Stimulated activated naive B cell treated with anti-CD40 and anti-IgM and Interleukin-4, amounts not matched to agents 10 μg/mL and 1 μg/mL and 100 μg/mL, for 72 hours (primary cell): Measurements from ENCODE around the gene DONSON.

ENCODE experiments used
- ATAC-seq, 2 donors: fragments of 150-1000 bp; cut with Tn5 transposase; replicated peaks; 2 replicates each; pipeline ENCODE4 v1.10.0; 2021; ENCODE audit warnings: moderate library complexity in 1 of 2
- DNase-seq: peaks from one replicate; pipeline ENCODE4 v3.0.0; 2021
- H3K27ac Mint-ChIP-seq: one replicate; pipeline ENCODE4 v1.8.0; 2022; ENCODE audit warnings: mild to moderate bottlenecking, mixed read lengths
- H3K27me3 Mint-ChIP-seq, 2 donors: one replicate each; pipeline ENCODE4 v1.8.0; 2022; ENCODE audit warnings: mixed read lengths in 2 of 2
- H3K36me3 Mint-ChIP-seq, 2 donors: one replicate each; pipeline ENCODE4 v1.8.0; 2022; ENCODE audit warnings: mixed read lengths in 2 of 2, mild to moderate bottlenecking in 1 of 2
- H3K4me1 Mint-ChIP-seq, 2 donors: one replicate each; pipeline ENCODE4 v1.8.0; 2022; ENCODE audit warnings: mixed read lengths in 2 of 2, mild to moderate bottlenecking in 1 of 2
- H3K4me3 Mint-ChIP-seq, 2 donors: one replicate each; pipeline ENCODE4 v1.8.0; 2022; ENCODE audit warnings: mild to moderate bottlenecking in 2 of 2, mixed read lengths in 2 of 2, moderate library complexity in 1 of 2
- H3K9me3 Mint-ChIP-seq, 2 donors: one replicate each; pipeline ENCODE4 v1.8.0; 2022; ENCODE audit warnings: mixed read lengths in 2 of 2, mild to moderate bottlenecking in 1 of 2

The DONSON gene

GRCh38 chr21:33552999-33553598 lies 35.4 kb downstream of the DONSON start:
- no peaks in the 10 kb centered on the region for H3K27me3 Mint-ChIP-seq
- no peaks in the 10 kb centered on the region for H3K9me3 Mint-ChIP-seq
- H3K27ac Mint-ChIP-seq: no peak overlapping the region
- peak in 1 of 2 donors; percentile 22 for ATAC-seq
- H3K36me3 Mint-ChIP-seq: peaks cover 41 to 63% of the 10 kb centered on the region in 2 donors
- no peak for DNase-seq
- peaks cover 24 to 38% of the 10 kb centered on the region in 2 donors for H3K4me1 Mint-ChIP-seq
- H3K4me3 Mint-ChIP-seq: no peak overlapping the region

DNA sequence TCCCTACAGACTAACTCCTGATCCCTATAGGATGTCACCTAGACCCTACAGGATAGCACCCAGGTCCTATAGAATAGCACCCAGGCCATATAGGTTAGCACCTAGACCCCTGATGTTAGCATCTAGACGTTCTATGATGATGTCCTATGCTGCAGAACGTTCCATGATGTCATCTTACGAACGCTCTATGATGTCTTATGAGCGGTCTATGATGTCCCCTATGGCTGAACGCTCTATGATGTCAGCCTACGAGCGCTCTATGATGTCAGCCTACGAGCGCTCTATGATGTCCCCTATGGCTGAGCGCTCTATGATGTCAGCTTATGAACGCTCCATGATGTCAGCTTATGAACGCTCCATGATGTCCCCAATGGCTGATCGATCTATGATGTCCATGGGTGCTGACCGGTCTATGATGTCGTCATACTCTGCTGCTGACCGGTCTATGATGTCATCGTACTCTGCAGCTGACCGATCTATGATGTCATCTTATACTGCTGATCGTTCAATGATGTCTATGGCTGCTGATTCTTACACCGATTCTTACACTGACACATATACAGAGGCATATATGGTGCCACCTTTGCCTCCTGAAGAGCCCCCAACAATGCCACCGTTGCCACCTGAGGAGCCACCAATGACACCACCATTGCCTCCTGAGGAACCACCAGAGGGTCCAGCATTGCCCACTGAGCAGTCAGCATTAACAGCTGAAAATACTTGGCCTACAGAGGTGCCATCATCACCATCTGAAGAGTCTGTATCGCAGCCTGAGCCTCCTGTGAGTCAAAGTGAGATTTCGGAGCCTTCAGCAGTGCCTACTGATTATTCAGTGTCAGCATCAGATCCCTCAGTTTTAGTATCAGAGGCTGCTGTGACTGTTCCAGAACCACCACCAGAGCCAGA lies 36.1 kb downstream of the DONSON start:
- Mint-ChIP-seq H3K36me3 (peaks cover 41 to 56% of the 10 kb centered on the region in 2 donors), H3K4me1 (peaks cover 24 to 38% of the 10 kb centered on the region in 2 donors), H3K4me3 (no peak overlapping the region), H3K9me3 (no peaks in the 10 kb centered on the region), H3K27ac (peak overlapping the region; percentile 17), H3K27me3 (no peaks in the 10 kb centered on the region)
- ATAC-seq (no peak), DNase-seq (no peak)

- no peak overlapping the region for H3K27ac Mint-ChIP-seq
Observed at GRCh38 chr21:33551664-33552063, 36.8 kb downstream of the DONSON start.

DNA sequence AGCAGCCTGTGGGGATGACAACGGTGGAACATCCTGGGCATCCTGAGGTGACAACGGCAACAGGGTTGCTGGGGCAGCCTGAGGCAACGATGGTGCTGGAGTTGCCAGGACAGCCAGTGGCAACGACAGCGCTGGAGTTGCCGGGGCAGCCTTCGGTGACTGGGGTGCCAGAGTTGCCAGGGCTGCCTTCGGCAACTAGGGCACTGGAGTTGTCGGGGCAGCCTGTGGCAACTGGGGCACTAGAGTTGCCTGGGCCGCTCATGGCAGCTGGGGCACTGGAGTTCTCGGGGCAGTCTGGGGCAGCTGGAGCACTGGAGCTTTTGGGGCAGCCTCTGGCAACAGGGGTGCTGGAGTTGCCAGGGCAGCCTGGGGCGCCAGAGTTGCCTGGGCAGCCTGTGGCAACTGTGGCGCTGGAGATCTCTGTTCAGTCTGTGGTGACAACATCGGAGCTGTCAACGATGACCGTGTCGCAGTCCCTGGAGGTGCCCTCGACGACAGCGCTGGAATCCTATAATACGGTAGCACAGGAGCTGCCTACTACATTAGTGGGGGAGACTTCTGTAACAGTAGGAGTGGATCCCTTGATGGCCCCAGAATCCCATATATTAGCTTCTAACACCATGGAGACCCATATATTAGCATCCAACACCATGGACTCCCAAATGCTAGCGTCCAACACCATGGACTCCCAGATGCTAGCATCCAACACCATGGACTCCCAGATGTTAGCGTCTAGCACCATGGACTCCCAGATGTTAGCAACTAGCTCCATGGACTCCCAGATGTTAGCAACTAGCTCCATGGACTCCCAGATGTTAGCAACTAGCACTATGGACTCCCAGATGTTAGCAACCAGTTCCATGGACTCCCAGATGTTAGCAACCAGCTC lies 37.5 kb downstream of the DONSON start:
- DNase-seq (no peak), ATAC-seq (no peak)
- Mint-ChIP-seq H3K4me3 (no peak overlapping the region), H3K27me3 (no peaks in the 10 kb centered on the region), H3K4me1 (peaks cover 19 to 31% of the 10 kb centered on the region in 2 donors), H3K36me3 (peaks cover 34 to 45% of the 10 kb centered on the region in 2 donors), H3K27ac (no peak overlapping the region), H3K9me3 (no peaks in the 10 kb centered on the region)

More at GRCh38 chr21:33551664-33552063, 36.8 kb downstream of the DONSON start:
- Mint-ChIP-seq H3K27me3 (no peaks in the 10 kb centered on the region), H3K36me3 (peaks cover 39 to 49% of the 10 kb centered on the region in 2 donors), H3K4me1 (peaks cover 23 to 34% of the 10 kb centered on the region in 2 donors), H3K4me3 (no peak overlapping the region), H3K9me3 (no peaks in the 10 kb centered on the region)
- ATAC-seq (no peak), DNase-seq (no peak)

GRCh38 chr21:33549848-33550771 lies 38.4 kb downstream of the DONSON start:
- Mint-ChIP-seq H3K4me1 (peaks cover 17 to 29% of the 10 kb centered on the region in 2 donors), H3K36me3 (peaks cover 27 to 40% of the 10 kb centered on the region in 2 donors), H3K4me3 (no peak overlapping the region), H3K27ac (no peak overlapping the region), H3K27me3 (no peaks in the 10 kb centered on the region), H3K9me3 (no peaks in the 10 kb centered on the region)
- ATAC-seq (no peak), DNase-seq (no peak)

DNA sequence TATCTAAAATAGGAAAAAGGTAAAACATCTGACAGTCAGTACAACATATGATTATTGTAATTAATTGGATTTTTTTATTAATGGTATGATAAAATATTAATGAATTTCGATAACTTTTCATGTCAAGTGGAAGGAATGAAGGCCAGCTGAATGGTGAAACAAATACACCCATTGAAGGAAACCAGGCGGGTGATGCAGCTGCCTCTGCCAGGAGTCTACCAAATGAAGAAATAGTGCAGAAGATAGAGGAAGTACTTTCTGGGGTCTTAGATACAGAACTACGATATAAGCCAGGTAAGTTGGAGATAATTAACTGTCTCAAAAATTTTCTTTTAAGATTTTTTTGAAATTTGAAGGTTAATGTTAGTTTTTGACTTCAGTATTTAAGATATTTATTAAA lies 42.4 kb downstream of the DONSON start:
- DNase-seq (no peak), ATAC-seq (no peak)
- Mint-ChIP-seq H3K9me3 (no peaks in the 10 kb centered on the region), H3K4me1 (peaks cover 5 to 24% of the 10 kb centered on the region in 2 donors), H3K27me3 (no peaks in the 10 kb centered on the region), H3K4me3 (peak overlapping the region in 1 of 2 donors; percentile 16), H3K36me3 (peaks cover 17 to 40% of the 10 kb centered on the region in 2 donors), H3K27ac (peak overlapping the region; percentile 59)

- Mint-ChIP-seq H3K36me3 (peaks cover 14 to 38% of the 10 kb centered on the region in 2 donors), H3K27me3 (no peaks in the 10 kb centered on the region), H3K4me1 (peaks cover 9 to 34% of the 10 kb centered on the region in 2 donors), H3K4me3 (peak overlapping the region; percentile 93 to 98), H3K9me3 (no peaks in the 10 kb centered on the region), H3K27ac (peak overlapping the region; percentile 65)
- ATAC-seq (no peak), DNase-seq (no peak)
Observed at GRCh38 chr21:33544451-33545195, 43.9 kb downstream of the DONSON start.

DNA sequence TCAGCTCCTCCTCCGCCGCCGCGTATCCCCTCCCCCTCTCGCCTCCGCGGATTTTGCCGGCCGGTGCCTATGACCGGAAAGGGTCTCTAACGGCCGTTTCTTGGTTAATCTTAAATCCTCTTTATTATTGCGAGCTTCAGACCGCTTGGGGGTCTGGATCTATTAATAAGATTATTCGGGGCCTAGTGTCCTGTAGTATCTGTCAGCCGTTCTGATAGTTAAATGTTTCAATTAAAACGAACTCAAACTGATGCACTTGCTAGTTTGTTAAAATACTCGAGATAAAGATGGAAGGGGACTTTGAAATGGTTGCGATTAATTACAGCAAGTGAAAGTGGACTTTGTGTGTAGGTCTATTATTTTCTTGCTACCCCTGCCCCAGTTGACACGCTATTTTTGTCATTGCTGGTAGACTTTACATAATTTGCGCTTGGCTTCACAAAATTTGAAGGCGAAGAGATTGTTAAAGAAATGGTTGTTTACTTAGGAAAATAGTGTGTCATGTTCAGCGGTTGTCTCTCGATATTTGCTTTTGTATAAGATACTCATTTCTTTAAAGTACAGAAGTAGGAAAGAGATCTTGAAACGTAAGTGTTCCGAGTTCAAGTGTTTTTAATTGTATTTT lies 44.9 kb downstream of the DONSON start:
- peak overlapping the region; percentile 93 to 98 for H3K4me3 Mint-ChIP-seq
- no peaks in the 10 kb centered on the region for H3K27me3 Mint-ChIP-seq
- peak overlapping the region; percentile 100 for H3K27ac Mint-ChIP-seq
- H3K4me1 Mint-ChIP-seq: peaks cover 7 to 28% of the 10 kb centered on the region in 2 donors
- ATAC-seq (no peak), DNase-seq (peak; percentile 70)
- H3K9me3 Mint-ChIP-seq: no peaks in the 10 kb centered on the region
- peaks cover 11 to 36% of the 10 kb centered on the region in 2 donors for H3K36me3 Mint-ChIP-seq

DNA sequence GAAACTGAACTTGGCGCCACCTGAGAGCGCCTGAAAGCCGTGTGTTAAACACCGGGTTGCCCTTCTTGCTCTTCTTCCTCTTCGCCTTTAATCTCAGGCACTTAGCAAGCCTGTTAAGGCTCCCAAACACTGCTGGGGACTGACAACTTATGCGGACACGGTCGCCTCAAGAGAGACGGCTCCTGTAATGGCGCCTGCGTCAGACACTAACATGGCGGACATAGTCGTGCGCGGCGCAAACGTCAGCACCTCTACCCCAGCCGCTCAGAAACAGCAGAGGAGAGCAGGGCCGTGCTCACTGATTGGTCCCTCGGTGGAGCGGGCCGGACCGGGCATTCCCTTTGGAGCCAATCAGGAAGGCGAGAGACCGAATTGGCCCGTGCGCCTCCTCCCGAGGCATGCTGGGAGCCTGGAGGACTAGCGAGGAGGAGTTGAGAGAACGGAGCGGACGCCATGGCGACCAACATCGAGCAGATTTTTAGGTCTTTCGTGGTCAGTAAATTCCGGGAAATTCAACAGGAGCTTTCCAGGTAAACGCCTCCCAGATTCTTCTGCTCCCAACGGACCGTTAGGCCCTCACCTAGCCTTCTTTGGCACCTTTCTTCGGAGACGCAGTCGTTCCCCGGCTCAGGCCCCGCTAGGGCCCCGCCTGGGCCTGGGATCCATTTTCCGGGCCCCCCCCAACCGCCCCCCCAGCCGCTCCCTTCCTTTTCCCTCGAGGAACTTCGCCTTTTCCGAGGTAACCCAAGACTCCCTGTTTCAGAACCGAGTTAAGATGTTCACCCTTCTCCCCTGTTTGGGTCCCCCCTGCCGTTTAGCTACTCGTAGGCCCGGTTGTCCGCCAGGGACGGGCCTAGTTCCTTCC lies 45.6 kb downstream of the DONSON start, which contains the start of gene SON:
Gene SON (plus strand): TSS at position 399 of the 865 bp plus-strand sequence. CDS start 55 bp downstream, at position 454.
- Mint-ChIP-seq H3K4me1 (peaks cover 7 to 28% of the 10 kb centered on the region in 2 donors), H3K9me3 (no peaks in the 10 kb centered on the region), H3K36me3 (peaks cover 11 to 35% of the 10 kb centered on the region in 2 donors), H3K27ac (peak within 1 kb of the TSS; percentile 100), H3K27me3 (no peaks in the 10 kb centered on the region), H3K4me3 (peak within 1 kb of the TSS; percentile 93 to 98)
- DNase-seq (peak; percentile 98), ATAC-seq (peak; percentile 93)

DNA sequence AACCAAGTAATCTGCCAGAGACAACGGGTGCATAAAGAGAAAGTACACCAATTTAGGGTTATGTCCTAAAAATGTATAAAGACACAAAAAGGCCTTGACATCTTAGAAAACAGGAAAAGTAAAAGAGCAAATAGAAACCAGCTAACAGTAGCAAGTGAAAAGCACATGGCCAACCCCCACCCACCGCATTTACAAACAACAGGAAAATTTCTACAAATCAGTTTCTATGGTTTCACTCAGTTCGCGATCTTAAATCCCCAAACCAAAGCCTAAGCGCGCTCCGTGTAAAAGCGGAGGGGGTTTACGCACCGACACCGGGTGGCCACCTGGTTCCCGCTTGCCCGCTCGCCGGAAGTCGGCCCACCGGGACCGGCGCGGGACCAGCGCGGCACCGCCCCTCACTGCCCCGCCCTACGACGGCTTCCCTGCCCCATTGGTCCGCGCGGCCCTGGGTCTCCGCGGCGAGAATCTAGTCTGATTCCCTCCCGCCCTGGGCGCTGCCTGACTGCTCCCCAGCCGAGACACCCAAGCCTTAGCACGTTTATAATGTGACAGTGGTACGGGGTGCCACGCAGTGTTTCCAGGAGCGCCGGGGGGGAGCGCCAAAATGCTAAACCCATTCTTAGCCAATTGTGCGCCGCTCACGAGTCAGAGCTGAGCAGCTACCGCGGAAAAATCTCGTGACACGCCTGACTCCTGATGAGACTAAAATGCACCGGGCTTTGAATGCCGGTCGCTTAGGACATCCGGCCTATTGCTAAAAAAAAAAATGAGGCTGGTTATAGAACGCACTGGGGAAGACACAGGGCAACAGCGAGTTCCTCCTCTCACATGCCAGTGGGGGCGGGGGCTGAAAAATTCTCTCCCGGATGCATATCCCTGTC lies 46.5 kb downstream of the DONSON start, which contains the start of gene GART:
Gene GART (minus strand): TSS at position 362 of the 884 bp plus-strand sequence. CDS start 2,802 bp downstream, outside the sequence.
- Mint-ChIP-seq H3K27ac (peak within 1 kb of the TSS; percentile 100), H3K36me3 (peaks cover 20 to 43% of the 10 kb centered on the region in 2 donors), H3K4me1 (peaks cover 13 to 36% of the 10 kb centered on the region in 2 donors)

More for the DNA sequence above, 46.5 kb downstream of the DONSON start, which contains the start of gene GART:
- peak; percentile 82 for DNase-seq
- ATAC-seq: peak; percentile 73 to 75
- H3K9me3 Mint-ChIP-seq: peaks cover 0 to 3% of the 10 kb centered on the region in 2 donors
- peak within 1 kb of the TSS; percentile 93 to 98 for H3K4me3 Mint-ChIP-seq
- H3K27me3 Mint-ChIP-seq: no peaks in the 10 kb centered on the region
